NOMO-1 treated with dmso at 0.1 percent for 144 hours (cell line): ENCODE results near the gene DPP4.
"Not testable (repeated sequence)": the region's sequence is repeated elsewhere in the genome, so short reads cannot be mapped to it uniquely, and the experiment has no call there.

ENCODE experiments used
- DNase-seq: peaks from one replicate; lab custom pipeline; 2025; ENCODE audit not compliant: unreplicated experiment; lab: John Stamatoyannopoulos, UW

The DPP4 gene

DNA sequence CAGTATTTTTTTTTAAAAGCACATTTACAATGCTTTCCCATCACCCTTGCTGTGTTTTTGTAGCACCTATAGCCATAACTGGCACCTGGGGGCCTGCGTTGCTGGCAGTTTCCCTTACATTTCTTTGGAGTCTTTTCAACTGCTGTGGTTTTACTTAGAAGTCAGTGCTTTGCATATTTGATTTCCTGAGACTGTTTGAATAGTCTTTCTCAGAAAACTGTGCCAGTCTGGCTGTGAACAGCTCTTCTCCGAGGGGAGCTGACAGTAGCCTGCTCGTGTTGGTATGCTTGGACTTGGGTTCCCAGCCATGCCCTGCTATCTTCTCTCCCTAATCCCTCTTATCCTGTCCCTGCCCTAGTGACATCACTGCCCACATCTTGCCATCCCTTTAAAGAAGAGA is 81.5 kb downstream of the DPP4 start:
- DNase-seq, result no peak

DNA sequence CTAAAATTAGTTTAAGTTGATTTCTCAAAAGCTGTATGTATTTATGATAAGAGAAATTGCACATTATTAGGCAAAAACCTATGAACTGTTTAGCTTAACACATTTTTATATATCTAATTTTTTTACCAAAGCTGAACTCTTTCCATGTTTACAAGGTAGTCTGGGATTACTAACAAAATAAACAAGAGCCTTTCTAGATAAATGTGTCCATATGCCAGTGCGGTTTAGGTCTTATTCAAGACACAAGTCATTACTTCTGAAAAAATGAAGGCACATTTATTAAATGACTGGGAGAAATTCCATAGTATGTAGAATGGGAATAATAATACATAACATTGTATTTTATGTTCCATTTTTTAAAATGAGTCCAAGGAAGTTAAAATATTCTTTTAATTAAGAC is 82.0 kb downstream of the DPP4 start:
- no peak for DNase-seq

DNA sequence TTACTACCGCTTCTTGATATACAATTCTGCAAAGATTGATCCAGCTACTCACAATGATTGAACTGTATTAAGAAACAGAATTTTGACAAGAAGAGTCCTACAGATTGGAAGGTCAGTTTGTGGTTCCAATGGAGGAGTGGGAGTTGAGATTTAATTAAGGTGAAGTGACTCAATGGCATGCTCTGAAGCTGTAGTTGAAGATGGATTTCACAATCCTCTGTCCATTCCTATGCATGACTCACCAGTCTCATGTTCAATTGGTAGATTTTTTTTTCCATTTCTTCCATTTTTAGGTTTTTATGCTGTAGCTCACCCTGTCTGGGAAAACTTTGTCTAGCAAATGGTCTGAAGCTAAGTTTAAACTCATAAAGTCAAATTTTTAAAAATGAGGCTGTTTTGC is 83.3 kb downstream of the DPP4 start:
- DNase-seq, result no peak

DNA sequence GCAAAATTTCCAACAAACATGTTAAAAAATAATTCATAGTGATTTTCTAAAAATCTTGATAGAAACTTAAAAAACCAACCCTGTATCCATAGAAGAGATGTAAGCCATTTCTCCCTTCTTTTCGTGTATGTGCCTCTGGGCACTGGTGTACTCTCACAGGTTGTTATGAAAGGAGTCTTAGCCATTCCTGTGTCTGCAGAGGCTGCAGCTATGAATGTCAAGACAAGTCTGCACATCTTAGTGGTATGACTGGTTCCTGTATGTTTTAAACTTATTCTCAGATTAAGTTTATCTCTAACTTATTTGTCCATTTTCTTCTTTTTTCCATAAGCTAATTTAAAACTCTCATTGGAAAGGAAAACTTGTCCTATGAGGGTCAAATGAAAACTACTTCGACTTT is 84.0 kb downstream of the DPP4 start:
- DNase-seq, result no peak

DNA sequence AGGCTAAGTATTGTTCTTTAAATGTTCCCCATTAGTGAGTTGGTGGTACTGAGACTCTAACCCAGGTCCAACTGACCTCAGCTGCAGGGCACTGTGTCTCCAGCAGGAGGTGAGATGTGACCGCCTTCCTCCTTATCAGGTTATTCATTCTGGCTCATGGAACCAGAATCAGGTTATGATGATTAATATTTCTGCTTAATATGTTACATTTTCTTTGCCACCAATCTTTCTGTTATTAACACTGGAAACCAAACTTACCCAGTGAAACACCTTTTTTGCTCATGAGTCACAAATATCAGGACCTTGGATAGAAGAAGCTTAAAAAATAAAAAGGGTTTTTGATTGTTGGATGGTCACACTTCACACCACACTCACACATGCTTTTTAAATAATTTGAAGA is 85.4 kb downstream of the DPP4 start:
- no peak for DNase-seq

DNA sequence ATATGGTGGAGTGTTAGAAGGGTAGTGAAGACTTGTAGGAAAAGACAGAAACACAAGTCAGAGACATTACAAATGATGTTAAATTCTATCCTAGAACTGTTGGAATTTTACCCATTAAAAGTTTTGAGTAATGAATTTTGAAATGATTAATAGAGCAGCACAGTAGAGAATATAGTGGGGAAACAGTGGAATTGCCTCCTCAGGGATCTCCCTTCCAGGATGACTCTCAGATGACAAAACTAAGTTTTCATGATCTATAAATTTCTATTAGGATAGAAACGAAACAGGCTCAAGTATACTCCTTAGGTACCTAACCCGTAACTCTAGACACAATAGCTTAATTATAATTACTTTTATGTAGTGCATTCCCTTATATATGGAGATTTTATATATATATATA is 86.7 kb downstream of the DPP4 start:
- DNase-seq, result no peak

DNA sequence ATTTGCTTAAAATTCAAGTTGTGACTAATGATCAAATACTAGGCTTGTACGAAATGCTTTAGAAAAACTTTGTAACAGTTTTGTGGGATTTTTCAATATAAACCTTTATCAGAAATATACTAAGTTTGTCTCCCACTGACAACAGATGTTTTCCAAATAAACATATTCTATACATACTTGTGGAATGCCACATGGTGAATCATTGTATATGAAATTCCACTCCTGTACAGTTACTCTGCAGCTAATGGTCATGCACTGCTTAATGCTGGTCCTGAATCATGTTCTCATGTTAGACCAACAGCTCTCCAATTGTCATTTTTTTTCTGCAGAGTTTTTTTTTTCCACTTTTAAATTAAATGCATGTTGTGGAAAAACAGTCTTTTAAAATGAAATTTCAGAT is 90.1 kb downstream of the DPP4 start:
- DNase-seq, result no peak

DNA sequence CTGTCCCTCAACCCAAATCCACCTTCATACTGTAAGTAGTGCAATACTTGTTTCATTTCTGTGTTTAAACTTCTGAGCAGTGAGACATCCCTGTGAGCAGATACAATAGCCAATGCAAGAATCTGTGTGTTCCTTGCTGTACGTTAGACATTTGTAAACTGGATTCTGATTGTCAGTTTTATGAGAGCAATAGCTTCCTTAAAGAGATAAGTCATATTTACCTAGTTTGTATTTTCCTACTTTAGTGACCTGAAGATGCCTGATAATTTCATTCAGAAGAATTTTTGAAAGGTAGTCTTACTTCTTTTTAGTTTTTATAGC is 90.7 kb downstream of the DPP4 start:
- no peak for DNase-seq

DNA sequence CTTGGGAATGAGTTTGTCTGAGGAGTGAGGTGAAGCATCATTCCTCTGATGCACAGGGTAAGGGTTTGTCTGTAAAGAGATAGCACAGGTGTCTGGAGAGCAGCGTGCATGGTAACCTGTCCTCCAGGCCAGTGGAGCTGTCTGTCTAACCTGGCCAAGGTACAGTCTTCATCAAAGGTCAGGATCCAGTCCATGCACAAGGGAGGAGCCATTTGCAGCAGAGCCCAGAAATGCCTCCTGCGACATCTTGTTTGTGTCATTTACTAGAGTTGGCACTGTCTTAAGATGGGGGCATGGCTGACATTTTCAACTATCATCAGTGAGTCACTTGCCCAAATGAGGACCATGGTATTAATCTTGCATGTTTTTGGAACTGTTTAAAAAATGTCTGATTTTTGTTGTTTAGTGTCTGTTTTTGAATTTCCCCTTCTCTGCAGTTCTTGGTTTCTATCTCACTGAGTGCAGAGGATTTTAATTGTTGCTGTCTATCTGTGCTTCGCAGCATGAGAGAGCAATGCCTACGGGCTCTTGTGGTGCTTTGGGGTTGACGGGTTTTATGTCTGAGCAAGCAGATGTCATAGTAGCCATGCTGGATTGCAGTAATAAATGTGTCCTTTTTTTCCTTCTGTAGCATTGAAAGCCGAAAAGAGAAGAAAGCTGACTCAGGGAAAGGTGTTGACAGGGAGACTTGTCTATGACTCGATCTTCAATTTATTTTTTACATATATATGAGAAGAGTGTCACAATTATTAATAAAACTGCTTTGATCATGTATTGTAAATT is 91.3 kb downstream of the DPP4 start:
- DNase-seq, result no peak

DNA sequence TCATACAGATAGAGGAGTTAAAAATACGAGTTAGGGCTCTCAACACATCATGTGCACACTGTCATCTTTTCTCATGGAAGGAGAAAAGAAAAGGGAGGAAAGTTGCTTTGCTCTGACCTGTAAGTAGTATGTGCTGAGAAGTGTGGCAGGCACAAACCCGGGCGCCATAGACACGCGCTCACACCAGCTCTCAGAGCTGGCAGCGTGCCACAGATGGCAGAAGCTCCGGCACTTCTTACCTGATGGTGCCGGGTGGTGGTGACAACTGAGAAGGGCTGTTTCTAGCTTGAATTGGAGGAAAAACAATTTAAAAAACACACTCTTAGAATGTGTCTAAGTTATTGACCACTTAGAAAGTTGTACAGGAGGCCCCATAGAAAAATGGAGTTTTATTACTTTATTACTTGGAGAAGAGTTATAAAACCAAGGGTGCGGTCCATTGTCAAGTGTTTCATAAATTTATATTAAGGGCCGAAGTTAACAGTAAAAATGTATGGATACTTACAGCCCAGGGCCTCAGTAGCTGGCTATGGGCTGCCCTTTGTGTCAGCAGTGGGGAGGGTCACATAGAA is 92.2 kb downstream of the DPP4 start:
- DNase-seq, result no peak

DNA sequence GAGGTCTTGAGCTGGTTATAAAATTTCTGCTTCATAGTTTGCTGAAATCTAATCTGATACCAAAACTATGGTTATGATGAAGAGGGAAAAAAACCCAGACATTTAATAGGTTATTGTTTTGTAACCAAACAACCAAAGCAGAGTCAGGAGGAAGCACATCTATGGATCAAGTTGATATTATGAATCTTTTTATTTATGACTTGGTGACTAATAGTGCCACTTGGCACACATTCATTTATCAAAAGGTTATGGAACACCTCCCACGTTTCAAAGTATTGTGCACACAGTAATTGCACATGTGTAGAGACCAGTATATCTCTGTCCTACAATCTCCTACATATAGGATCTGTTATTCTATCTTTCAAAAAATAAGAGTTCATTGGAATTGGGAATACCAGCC is 93.0 kb downstream of the DPP4 start:
- DNase-seq, result no peak

DNA sequence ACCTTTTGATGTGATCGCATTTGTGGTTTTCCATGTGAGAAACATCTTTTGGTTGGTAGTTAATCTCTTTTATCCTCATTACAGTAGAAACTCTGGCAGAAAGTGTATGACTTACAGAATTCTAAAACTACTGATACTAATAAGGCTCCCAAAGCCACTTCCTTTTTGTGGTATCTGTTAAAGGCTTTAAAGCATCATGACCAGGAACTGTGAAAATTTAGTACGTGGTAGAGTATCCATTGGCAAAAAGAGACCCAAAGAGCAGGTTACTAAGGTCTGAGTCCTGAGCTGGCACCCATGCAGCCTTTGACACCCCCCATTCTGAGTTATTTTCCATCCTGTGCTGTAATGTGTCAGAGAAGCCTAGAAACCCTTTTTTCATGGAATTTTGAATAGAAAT is 94.5 kb downstream of the DPP4 start:
- DNase-seq, result peak; percentile 18

DNA sequence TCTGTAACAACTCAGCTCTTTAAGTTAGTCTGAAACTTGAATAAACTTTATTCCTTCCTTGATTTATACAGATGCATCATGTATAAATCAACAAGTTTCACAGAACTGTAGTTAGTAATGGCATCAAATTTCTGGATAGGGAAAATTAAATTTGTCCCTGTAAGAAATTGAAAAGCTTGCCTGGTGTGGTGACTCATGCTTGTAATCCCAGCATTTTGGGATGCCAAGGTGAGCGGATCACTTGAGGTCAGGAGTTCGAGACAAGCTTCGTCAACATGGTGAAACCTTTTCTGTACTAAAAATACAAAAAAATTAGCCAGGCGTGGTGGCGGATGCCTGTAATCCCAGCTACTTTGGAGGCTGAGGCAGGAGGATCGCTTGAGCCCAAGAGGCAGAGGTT is 96.1 kb downstream of the DPP4 start:
- not testable (repeated sequence) for DNase-seq

DNA sequence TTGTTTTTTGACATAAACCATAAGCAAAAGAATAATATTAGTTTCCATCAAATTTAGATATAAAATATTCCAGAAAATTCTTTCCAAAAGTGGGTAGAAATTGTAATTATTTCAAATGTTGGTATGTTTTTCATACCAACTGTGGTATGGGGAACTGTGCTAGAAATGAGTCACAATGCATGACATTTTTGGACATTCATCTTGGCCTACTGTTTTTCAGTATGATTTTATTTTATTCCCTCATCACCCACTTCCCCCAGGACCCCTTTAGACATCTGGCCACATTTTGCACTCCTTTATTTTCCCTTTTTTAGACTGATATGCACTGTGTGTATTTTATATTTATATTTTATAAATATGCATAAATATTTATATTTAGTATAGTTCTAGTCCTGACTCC is 97.1 kb downstream of the DPP4 start:
- DNase-seq, result no peak

DNA sequence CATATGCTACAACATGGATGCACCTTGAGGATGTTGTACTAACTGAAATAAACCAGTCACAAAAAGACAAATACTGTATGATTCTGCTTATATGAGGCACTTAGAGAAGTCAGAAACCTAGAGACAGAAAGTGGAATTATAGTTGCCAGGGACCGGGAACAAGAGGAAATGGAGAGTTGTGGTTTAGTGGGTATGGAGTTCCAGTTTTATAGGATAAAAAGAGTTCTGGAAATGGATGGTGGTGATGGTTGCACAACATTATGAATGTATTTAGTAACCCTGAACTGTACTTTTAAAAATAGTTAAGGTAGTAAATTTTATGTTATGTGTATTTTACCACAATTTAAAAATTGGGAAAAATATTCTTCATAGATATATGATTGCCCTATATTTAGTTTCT is 97.7 kb downstream of the DPP4 start:
- no peak for DNase-seq

DNA sequence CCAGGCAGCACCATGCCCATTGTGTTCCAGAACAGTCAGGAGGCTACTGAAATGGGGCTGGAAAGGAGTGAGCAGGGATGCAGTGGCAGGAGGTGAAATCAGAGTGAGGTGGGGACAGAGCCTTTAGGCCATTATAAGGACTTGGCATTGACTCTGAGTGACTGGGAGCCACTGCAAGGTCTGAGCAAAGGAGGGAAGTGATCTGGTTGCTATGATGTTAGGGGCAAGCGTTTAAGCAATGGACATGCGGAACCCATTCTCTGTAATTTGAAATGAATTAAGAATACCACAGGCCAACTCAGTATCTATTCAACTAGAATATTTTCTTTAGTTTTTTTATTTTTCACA is 98.2 kb downstream of the DPP4 start:
- DNase-seq, result no peak

DNA sequence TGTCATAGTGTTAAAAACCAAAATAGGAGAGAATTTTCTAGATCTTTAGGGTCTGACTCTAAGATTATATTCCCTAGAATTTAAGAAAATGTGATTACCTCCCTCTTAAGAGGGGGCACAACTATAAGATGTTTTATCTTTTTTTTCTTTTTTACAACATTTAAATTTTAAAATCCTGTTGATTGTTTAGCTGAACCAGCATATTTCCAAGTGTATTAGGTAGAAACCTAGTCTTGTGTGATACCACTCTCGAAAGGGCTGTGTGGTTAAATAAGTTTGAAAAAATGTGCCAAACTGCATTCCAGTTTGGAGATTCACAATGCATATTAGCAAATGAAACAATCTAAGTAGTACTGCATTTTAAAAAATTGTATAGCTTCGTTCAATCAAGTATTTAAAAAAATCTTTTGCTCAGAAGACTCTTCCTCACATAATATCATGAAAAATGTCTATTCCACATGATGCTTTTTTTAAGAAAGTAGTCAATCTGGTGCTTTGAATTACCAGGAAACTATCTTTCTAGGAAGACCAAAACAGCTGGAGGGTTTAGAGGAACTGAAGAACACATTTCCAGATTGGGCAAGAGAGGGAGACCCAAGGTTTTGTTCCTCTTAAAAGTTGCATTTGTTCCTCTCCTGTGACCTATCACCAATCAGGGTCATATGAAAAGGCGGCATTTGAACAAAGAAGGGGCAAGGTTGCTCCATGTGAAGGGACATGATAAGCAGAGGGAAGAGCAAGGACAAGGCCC is 98.8 kb downstream of the DPP4 start:
- peak; percentile 18 for DNase-seq

DNA sequence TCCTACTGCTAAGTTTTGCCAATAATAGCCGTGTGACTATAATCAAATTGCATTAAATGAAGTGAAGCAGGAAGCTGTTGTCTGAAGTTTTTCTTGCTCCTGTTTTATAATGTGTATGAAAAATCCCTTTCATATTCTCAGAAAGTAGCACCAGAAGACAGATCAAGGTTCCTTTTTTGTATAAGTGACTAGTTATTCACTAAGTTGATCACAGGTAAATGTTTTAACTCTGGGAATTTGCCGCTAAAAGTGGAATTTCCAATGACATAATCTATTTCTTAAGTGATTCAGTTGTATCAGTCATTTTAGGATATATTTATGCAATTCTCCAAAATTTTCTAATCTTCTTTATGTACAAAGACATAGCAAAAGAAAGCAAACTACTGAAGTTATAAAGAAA is 99.6 kb downstream of the DPP4 start:
- DNase-seq, result no peak

DNA sequence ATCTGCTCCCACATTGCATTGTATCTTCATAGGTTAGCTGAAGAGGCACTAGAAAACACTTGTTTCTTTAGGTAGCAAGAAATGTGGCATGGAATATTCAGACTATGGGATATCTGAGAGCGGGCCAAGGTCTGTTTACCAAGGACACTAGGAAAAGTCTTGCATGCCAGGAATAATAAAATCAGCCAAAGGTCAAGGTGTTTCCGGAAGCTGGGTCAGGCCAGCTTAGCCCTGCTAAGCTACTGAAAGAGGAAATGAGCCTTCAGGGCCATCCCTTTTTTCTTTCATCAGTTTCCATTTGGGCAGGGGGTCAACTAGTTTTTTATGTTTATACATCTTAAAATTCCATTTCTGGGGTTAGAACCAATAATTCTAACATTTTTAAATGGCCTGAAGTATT is 101.1 kb downstream of the DPP4 start:
- DNase-seq, result no peak

DNA sequence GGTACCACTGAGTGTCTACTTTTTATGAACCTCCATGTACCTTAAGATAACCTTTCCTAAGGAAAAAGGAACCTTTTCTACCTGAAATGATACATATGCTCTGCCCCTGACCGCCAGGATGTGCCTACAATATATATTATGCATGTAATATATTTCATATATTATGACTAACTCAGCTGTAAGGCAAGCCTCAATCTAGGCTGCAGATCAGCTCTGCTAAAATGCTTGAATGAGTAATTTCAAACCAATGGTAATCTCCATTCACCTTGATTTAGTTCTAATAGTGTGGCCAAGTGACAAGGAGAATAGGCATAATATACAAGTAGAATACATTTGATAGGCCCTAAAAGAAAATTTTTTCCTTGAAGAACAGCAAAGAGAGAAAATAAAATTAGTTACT is 101.8 kb downstream of the DPP4 start:
- no peak for DNase-seq

DNA sequence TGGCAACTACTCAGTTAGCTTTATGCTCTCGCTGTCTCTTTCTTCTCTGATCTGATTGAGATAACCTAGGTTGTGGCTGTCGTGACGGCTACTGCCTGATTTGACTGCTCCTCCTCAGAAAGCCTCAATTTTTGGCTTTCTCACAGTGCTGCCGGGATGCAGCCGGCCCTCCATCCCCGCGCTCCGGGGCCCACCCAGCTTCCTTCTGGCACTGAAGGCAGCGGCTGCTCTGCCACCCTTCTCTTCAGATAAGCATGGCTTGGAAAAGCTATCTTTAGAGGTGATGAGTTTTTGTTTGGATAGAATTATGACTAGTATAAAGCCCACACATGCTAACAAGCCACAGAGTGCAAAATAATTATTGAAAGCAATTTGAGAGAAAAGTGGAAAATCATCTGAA is 102.5 kb downstream of the DPP4 start:
- no peak for DNase-seq

DNA sequence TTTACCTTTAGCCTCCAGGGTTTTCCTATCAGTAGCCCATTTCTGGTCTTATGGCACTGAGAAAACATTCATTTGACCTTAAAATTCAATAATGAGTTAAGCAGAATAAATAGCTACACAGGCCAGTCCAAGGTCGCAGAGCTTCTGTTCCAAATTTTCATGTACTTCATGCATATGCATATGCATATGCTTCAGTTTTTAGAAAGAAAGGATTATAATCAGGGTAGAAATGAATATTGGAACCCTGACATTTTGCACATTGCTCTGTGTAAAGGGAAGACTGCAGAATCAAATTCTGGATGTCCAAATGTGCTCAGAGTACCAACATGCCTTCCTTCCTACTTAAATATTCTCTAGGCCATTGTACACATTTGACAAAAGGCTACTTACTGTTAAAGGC is 104.9 kb downstream of the DPP4 start:
- DNase-seq, result no peak

DNA sequence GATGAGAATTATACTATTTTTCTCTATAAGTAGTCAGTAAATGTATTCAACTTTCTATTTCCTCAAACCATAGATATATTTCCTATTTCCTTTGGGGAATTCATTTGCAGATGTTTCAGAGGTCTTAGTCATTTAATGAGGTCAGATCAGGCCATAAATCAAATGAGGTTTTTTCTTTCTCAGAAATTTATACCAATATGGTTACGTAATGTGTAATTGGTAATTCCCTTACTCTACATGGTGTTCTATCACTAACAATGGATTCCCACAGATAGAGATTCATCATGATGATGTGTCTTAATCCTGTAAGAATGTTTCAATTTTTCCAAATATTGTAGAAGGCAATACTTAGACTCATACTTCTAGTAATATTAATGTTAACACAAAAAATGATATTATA is 108.0 kb downstream of the DPP4 start:
- no peak for DNase-seq
